Measurements from ENCODE around the gene EXOC6B. TPM values are rescaled to one million over a fixed set of nuclear protein-coding genes. Genes with fewer than 3 reads are reported as not detected.

Gene EXOC6B
- total RNA-seq, 2 donors from 2014 or later: 16.6 to 36.6 TPM

- intact Hi-C loops (cut with DNase I): loop anchor here (5.0 kb wide), 2 partner anchors 655 to 1030 kb away; no protein-coding TSS in a partner anchor
- Histone ChIP-seq H3K4me1 (replicated peaks) (no peaks in the 10 kb centered on the region), H3K36me3 (no peaks in the 10 kb centered on the region)
Measured at GRCh38 chr2:72576861-72577260, 249.0 kb downstream of the EXOC6B start.

GRCh38 chr2:72576459-72576858 is 249.4 kb downstream of the EXOC6B start:
- Histone ChIP-seq H3K27me3 (replicated peaks; ENCODE audit: insufficient read depth) (no peaks in the 10 kb centered on the region), H3K27ac (no peak overlapping the region), H3K4me1 (replicated peaks) (no peaks in the 10 kb centered on the region), H3K4me3 (no peak overlapping the region), H3K9me3 (no peaks in the 10 kb centered on the region), H3K36me3 (no peaks in the 10 kb centered on the region)
- intact Hi-C loops (cut with DNase I): loop anchor here (5.0 kb wide), 2 partner anchors 654 to 1029 kb away; no protein-coding TSS in a partner anchor
- no peak for DNase-seq (ENCODE audit: low spot score)
- WGBS: 81% methylated on average over 2 of the region's 2 CpGs
- TF ChIP-seq CTCF (IDR thresholded peaks at IDR 0.05) (no peak), POLR2AphosphoS5 (IDR thresholded peaks at IDR 0.05) (no peak), POLR2A (IDR thresholded peaks at IDR 0.05) (no peak)

More at GRCh38 chr2:72576861-72577260, 249.0 kb downstream of the EXOC6B start:
- no peak for DNase-seq (ENCODE audit: low spot score)
- H3K9me3 ChIP-seq: no peaks in the 10 kb centered on the region
- no peaks in the 10 kb centered on the region for H3K27me3 ChIP-seq (replicated peaks; ENCODE audit: insufficient read depth)
- H3K4me3 ChIP-seq: no peak overlapping the region
- TF ChIP-seq CTCF (IDR thresholded peaks at IDR 0.05) (no peak), POLR2A (IDR thresholded peaks at IDR 0.05) (no peak), POLR2AphosphoS5 (IDR thresholded peaks at IDR 0.05) (no peak)
- no peak overlapping the region for H3K27ac ChIP-seq

- no peak for DNase-seq (ENCODE audit: low spot score)
- Histone ChIP-seq H3K36me3 (no peaks in the 10 kb centered on the region), H3K27me3 (replicated peaks; ENCODE audit: insufficient read depth) (no peaks in the 10 kb centered on the region), H3K4me3 (no peak overlapping the region), H3K27ac (no peak overlapping the region), H3K4me1 (replicated peaks) (no peaks in the 10 kb centered on the region), H3K9me3 (no peaks in the 10 kb centered on the region)
- TF ChIP-seq POLR2AphosphoS5 (IDR thresholded peaks at IDR 0.05) (no peak), POLR2A (IDR thresholded peaks at IDR 0.05) (no peak), CTCF (IDR thresholded peaks at IDR 0.05) (no peak)
- intact Hi-C loops (cut with DNase I): loop anchor here (5.0 kb wide), 2 partner anchors 653 to 1028 kb away; no protein-coding TSS in a partner anchor
- WGBS: 94% methylated on average over 3 of the region's 3 CpGs
Measured at GRCh38 chr2:72574886-72575285, 250.9 kb downstream of the EXOC6B start.

- H3K4me3 ChIP-seq: no peak overlapping the region
- H3K9me3 ChIP-seq: no peaks in the 10 kb centered on the region
- no peaks in the 10 kb centered on the region for H3K27me3 ChIP-seq (replicated peaks; ENCODE audit: insufficient read depth)
- no peak overlapping the region for H3K27ac ChIP-seq
- intact Hi-C loops (cut with DNase I): no loop called here
- WGBS: 100% methylated on average over 1 of the region's 1 CpG
- no peaks in the 10 kb centered on the region for H3K4me1 ChIP-seq (replicated peaks)
- no peak for DNase-seq (ENCODE audit: low spot score)
- TF ChIP-seq CTCF (IDR thresholded peaks at IDR 0.05) (no peak), POLR2A (IDR thresholded peaks at IDR 0.05) (no peak), POLR2AphosphoS5 (IDR thresholded peaks at IDR 0.05) (no peak)
- H3K36me3 ChIP-seq: no peaks in the 10 kb centered on the region
Measured at GRCh38 chr2:72573232-72573631, 252.6 kb downstream of the EXOC6B start.

GRCh38 chr2:72572501-72572900 is 253.3 kb downstream of the EXOC6B start:
- no peaks in the 10 kb centered on the region for H3K27me3 ChIP-seq (replicated peaks; ENCODE audit: insufficient read depth)
- 77% methylated on average over 2 of the region's 2 CpGs for WGBS
- TF ChIP-seq CTCF (IDR thresholded peaks at IDR 0.05) (no peak), POLR2A (IDR thresholded peaks at IDR 0.05) (no peak), POLR2AphosphoS5 (IDR thresholded peaks at IDR 0.05) (no peak)
- DNase-seq (ENCODE audit: low spot score): no peak
- H3K4me3 ChIP-seq: no peak overlapping the region
- H3K9me3 ChIP-seq: no peaks in the 10 kb centered on the region
- H3K27ac ChIP-seq: no peak overlapping the region
- intact Hi-C loops (cut with DNase I): no loop called here
- no peaks in the 10 kb centered on the region for H3K4me1 ChIP-seq (replicated peaks)
- H3K36me3 ChIP-seq: no peaks in the 10 kb centered on the region

Data from prostate gland (tissue), 2 donors.